AG04449 (cell line): ENCODE results near the gene RRH.
"Not testable (repeated sequence)": the region's sequence is repeated elsewhere in the genome, so short reads cannot be mapped to it uniquely, and the experiment has no call there.

Experiments used
- CTCF ChIA-PET: fragments of 350-600 bp; formaldehyde crosslinking; extraction: SDS; loops from one replicate; lab custom pipeline; 2021; ENCODE audit warnings: antibody characterized with exemption; lab: Yijun Ruan, JAX
- POLR2A ChIA-PET: fragments of 400-600, 350-600 bp; formaldehyde crosslinking; extraction: SDS; loops from one replicate; lab custom pipeline; 2020; ENCODE audit warnings: antibody characterized with exemption, inconsistent platforms; lab: Yijun Ruan, JAX
- DNase-seq: peaks from one replicate; pipeline ENCODE4 v3.0.0-alpha.2; 2010; ENCODE audit warnings: low read depth, low spot score
- H3K4me3 ChIP-seq: 2 replicates; pipeline ENCODE4 v1.5.1; 2011; ENCODE audit warnings: low read depth, mild to moderate bottlenecking, control low read depth, low read length
- TF ChIP-seq, protein P1 (sequence below): IDR thresholded peaks from one replicate; pipeline ENCODE4 v1.5.1; 2011; ENCODE audit warnings: mild to moderate bottlenecking, moderate library complexity, low read length, control low read depth, inconsistent platforms; ENCODE audit not compliant: insufficient read depth; ENCODE audit errors: missing control alignments

The RRH gene, protein sequence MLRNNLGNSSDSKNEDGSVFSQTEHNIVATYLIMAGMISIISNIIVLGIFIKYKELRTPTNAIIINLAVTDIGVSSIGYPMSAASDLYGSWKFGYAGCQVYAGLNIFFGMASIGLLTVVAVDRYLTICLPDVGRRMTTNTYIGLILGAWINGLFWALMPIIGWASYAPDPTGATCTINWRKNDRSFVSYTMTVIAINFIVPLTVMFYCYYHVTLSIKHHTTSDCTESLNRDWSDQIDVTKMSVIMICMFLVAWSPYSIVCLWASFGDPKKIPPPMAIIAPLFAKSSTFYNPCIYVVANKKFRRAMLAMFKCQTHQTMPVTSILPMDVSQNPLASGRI

GRCh38 chr4:109827672-109828071 lies at the start of gene RRH:
Gene RRH, plus strand, starts transcription at chr4:109827972. Its CDS starts 56 bp downstream, at chr4:109828028.
- ChIA-PET POLR2A (no interaction called here), CTCF (interaction anchor here (0.6 to 4.9 kb wide), 10 partner anchors 11 to 1294 kb away, joined by 3 to 55 read pairs (median 7); partner anchors contain the start of genes GAR1, PLA2G12A and SEC24B)
- no peak for DNase-seq
- TF ChIP-seq, protein P1, sequence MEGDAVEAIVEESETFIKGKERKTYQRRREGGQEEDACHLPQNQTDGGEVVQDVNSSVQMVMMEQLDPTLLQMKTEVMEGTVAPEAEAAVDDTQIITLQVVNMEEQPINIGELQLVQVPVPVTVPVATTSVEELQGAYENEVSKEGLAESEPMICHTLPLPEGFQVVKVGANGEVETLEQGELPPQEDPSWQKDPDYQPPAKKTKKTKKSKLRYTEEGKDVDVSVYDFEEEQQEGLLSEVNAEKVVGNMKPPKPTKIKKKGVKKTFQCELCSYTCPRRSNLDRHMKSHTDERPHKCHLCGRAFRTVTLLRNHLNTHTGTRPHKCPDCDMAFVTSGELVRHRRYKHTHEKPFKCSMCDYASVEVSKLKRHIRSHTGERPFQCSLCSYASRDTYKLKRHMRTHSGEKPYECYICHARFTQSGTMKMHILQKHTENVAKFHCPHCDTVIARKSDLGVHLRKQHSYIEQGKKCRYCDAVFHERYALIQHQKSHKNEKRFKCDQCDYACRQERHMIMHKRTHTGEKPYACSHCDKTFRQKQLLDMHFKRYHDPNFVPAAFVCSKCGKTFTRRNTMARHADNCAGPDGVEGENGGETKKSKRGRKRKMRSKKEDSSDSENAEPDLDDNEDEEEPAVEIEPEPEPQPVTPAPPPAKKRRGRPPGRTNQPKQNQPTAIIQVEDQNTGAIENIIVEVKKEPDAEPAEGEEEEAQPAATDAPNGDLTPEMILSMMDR = no peak
- no peak within 1 kb of the TSS for H3K4me3 ChIP-seq

- POLR2A ChIA-PET, H3K4me3 ChIP-seq, DNase-seq, CTCF ChIA-PET: not testable (repeated sequence)
These were observed 45.7 kb upstream of the RRH start for GRCh38 chr4:109782092-109782491.

DNA sequence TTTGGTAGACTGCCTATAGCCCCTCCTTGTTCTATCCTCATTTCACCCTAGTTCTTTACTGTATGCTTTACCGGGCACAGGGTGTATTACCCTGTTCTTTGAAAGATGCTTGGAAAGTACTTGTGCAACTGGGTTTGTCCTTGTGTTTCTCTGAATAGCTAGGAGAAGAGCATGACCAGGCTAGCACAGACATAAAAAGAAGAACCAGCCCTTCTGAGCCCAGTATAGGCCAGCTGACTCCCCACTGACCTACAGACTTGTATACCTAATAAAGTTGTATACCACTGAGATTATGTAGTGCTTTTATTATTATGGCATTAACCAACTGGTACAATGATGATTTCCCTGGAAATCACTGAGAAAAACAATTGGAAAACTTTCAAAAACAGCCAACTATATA lies 40.9 kb upstream of the RRH start:
- H3K4me3 ChIP-seq = no peak overlapping the region
- CTCF ChIA-PET = interaction anchor here (0.9 kb wide), 1 partner anchor 9 kb away, joined by 3 read pairs; no protein-coding TSS in a partner anchor
- TF ChIP-seq, protein P1 = no peak
- POLR2A ChIA-PET = no interaction called here
- no peak for DNase-seq

- TF ChIP-seq, protein P1 = no peak
- no peak for DNase-seq
- ChIA-PET CTCF (no interaction called here), POLR2A (no interaction called here)
- no peak overlapping the region for H3K4me3 ChIP-seq
These were observed 40.0 kb upstream of the RRH start for GRCh38 chr4:109787807-109788206.

- POLR2A ChIA-PET = no interaction called here
- DNase-seq = no peak
- CTCF ChIA-PET = interaction anchor here (0.8 kb wide), 1 partner anchor 8 kb away, joined by 3 read pairs; no protein-coding TSS in a partner anchor
These were observed 32.7 kb upstream of the RRH start for GRCh38 chr4:109795059-109795458.

DNA sequence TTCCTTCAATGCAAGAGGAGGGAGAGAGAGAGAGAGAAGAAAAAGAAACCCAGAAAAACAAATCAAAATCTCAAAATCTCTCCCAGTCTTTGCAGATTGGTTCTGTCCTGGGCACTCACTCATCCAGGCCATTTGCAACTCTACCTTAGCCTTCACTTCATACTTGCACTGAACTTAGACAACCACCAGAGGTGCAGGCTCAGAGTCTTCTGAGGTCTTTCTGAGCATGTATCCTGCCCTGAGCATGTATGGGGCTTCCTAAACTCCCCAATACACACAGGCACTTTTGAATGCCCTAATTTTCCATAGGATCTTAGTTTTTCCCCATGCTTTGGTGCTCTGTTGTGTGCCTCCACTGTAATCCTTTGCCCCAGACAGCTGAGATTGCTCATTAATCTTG lies 28.9 kb upstream of the RRH start:
- ChIA-PET CTCF (no interaction called here), POLR2A (interaction anchor here (0.6 kb wide), 1 partner anchor 366 kb away, joined by 3 read pairs; the partner anchor contains the start of gene SEC24B)
- H3K4me3 ChIP-seq = no peak overlapping the region
- TF ChIP-seq, protein P1 = no peak
- DNase-seq = no peak

More at GRCh38 chr4:109795059-109795458, 32.7 kb upstream of the RRH start:
- H3K4me3 ChIP-seq = no peak overlapping the region
- TF ChIP-seq, protein P1 = no peak
